Measurements from ENCODE around the gene SCPEP1. TPM values are rescaled to one million over a fixed set of nuclear protein-coding genes. Genes with fewer than 3 reads are reported as not detected.

Gene SCPEP1
- polyA plus RNA-seq, 1 of the 3 experiments (the other 2 are of a cell fraction), result 99.6 TPM

DNA sequence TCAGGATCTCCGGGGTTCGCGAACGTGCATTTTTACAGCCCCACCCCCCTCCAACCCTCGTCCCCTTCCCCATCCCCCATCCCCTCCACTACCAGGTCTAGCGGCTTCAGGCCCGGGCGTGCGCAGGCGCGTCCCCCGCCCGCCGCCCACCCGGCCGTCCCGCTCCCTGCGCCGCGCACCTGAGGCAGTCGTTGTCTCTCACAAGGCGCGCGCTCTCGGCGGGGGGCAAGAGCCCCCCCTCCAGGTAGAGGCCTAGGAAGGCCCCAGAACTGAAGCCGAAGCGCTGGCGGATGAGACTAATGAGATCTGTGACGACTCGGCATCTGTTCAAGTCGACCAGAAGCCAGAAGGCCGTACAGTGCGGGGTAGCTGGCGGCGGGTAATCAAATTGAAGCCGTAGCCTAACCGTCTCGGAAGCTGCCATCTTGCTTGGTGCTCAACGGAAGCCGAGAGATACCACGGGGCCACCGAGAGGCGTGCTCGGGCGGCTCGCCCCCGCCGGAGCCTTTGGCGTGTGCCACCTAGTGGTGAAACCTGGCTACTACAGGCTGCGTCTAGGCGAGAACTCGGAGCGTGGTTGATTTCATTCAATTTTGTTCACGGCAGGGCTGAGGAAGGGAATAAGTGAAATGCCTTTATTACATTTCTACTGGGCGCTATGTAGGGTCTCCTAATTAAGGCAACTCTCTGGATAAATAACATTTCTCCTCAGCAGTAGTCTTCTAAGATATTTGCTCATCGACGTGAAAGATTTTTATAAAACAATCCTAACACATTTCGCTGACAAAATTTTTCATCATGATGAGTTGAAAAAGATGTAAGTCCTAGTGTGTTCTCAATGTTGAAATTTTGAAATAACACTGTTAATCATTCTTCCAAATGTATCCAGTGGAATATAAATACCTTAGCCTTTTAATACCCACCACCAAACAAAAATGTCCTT, 17.1 kb upstream of the SCPEP1 start, which contains the start of gene COIL:
TSS of gene COIL (minus strand) at position 455 of the 943 bp plus-strand sequence. CDS start at position 424, 31 bp downstream.
- H3K4me2 ChIP-seq, result peak within 1 kb of the TSS; percentile 81
- H3K27ac ChIP-seq (ENCODE audit: low read depth in 2 of 2, low read length in 1 of 2), result peak within 1 kb of the TSS; percentile 94 to 95
- peak within 1 kb of the TSS; percentile 97 for H3K9ac ChIP-seq
- no peaks in the 10 kb centered on the region for H4K20me1 ChIP-seq (ENCODE audit: insufficient read depth)
- ChIA-PET POLR2A (interaction anchor here (0.6 to 2.2 kb wide), 5 partner anchors 17 to 1052 kb away, joined by 3 to 13 read pairs (median 4); partner anchors contain the start of genes C17orf67, DGKE, SCPEP1 and TRIM25), CTCF (interaction anchor here (0.6 to 2.8 kb wide), 19 partner anchors 10 to 145 kb away, joined by 3 to 14 read pairs (median 4); partner anchors contain the start of gene SCPEP1)
- DNase-seq, result peak; percentile 97
- peak within 1 kb of the TSS; percentile 93 for H2AFZ ChIP-seq (ENCODE audit: low read depth)
- peak within 1 kb of the TSS; percentile 60 to 98 for H3K4me3 ChIP-seq (ENCODE audit: low read depth in 2 of 2, low read length in 1 of 2)
- H3K9me3 ChIP-seq, result no peaks in the 10 kb centered on the region
- H3F3A ChIP-seq (replicated peaks; ENCODE audit: insufficient read depth), result no peaks in the 10 kb centered on the region
- H3K4me1 ChIP-seq (ENCODE audit: control insufficient read depth in 1 of 2, insufficient read depth in 2 of 2, low read depth in 1 of 2, low read length in 1 of 2), result peaks cover 8 to 10% of the 10 kb centered on the region in 2 experiments; a peak in 2 of 4 replicates
- H3K79me2 ChIP-seq (ENCODE audit: insufficient read depth), result peaks cover 42% of the 10 kb centered on the region
- WGBS (ENCODE audit: low lambda C conversion rate), result 11% methylated on average over 30 of the region's 59 CpGs
- H3K36me3 ChIP-seq (replicated peaks in 1 of 2; ENCODE audit: control insufficient read depth in 1 of 2, insufficient read depth in 2 of 2, low read length in 1 of 2), result peaks cover 0 to 6% of the 10 kb centered on the region in 2 experiments
- H3K9me2 ChIP-seq, result no peaks in the 10 kb centered on the region
- no peaks in the 10 kb centered on the region for H3K27me3 ChIP-seq (ENCODE audit: insufficient read depth)
- TF ChIP-seq FOSL2 (IDR thresholded peaks at IDR 0.05; ENCODE audit: borderline replicate concordance, low read depth) (no peak; the same call in 1 of the 2 replicates), ELF1 (IDR thresholded peaks at IDR 0.05) (peak; percentile 68; the same call in 1 of the 2 replicates), PBX3 (IDR thresholded peaks at IDR 0.05) (peak; percentile 11; the same call in 1 of the 2 replicates), MXI1 (IDR thresholded peaks at IDR 0.05; ENCODE audit: low read depth, low read length) (peak; percentile 94), RFX5 (IDR thresholded peaks at IDR 0.05; ENCODE audit: low read length) (peak; percentile 57), SMC3 (IDR thresholded peaks at IDR 0.05; ENCODE audit: low read depth, low read length) (peak; percentile 84), POLR2AphosphoS5 (IDR thresholded peaks at IDR 0.05; ENCODE audit: low read depth, low read length) (peak; percentile 83), NFIC (IDR thresholded peaks at IDR 0.05; ENCODE audit: borderline replicate concordance) (peak; percentile 16; the same call in 1 of the 2 replicates), CHD2 (IDR thresholded peaks at IDR 0.05; ENCODE audit: low read length, partially characterized antibody) (peak; percentile 82), CTCF (IDR thresholded peaks at IDR 0.05) (peak; percentile 100), GABPA (IDR thresholded peaks at IDR 0.05; ENCODE audit: low read depth) (peak; percentile 66), EP300 (IDR thresholded peaks at IDR 0.05; ENCODE audit: borderline replicate concordance in 1 of 2, low read depth in 1 of 2, low read length in 1 of 2) (peak in 1 of 2 experiments; percentile 53; a peak in 2 of 4 replicates), GATA2 (CRISPR knock-in tag; IDR thresholded peaks at IDR 0.05) (no peak; the same call in 1 of the 2 replicates), MAX (IDR thresholded peaks at IDR 0.05; ENCODE audit: low read depth) (peak; percentile 94), RAD21 (IDR thresholded peaks at IDR 0.05; ENCODE audit: low read length) (peak; percentile 75), RXRA (IDR thresholded peaks at IDR 0.05; ENCODE audit: borderline replicate concordance, low read depth) (no peak), SIN3A (IDR thresholded peaks at IDR 0.05; ENCODE audit: borderline replicate concordance, low read depth, low read length) (peak; percentile 84; the same call in 1 of the 2 replicates), TCF12 (IDR thresholded peaks at IDR 0.05) (peak; percentile 21; the same call in 1 of the 2 replicates)
- TF ChIP-seq, protein P1, sequence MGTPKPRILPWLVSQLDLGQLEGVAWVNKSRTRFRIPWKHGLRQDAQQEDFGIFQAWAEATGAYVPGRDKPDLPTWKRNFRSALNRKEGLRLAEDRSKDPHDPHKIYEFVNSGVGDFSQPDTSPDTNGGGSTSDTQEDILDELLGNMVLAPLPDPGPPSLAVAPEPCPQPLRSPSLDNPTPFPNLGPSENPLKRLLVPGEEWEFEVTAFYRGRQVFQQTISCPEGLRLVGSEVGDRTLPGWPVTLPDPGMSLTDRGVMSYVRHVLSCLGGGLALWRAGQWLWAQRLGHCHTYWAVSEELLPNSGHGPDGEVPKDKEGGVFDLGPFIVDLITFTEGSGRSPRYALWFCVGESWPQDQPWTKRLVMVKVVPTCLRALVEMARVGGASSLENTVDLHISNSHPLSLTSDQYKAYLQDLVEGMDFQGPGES (IDR thresholded peaks at IDR 0.05; ENCODE audit: low read depth, low read length), result no peak
- TF ChIP-seq, protein P2, sequence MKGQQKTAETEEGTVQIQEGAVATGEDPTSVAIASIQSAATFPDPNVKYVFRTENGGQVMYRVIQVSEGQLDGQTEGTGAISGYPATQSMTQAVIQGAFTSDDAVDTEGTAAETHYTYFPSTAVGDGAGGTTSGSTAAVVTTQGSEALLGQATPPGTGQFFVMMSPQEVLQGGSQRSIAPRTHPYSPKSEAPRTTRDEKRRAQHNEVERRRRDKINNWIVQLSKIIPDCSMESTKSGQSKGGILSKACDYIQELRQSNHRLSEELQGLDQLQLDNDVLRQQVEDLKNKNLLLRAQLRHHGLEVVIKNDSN (IDR thresholded peaks at IDR 0.05; ENCODE audit: borderline replicate concordance, low read depth), result peak; percentile 73
- TF ChIP-seq, protein P3, sequence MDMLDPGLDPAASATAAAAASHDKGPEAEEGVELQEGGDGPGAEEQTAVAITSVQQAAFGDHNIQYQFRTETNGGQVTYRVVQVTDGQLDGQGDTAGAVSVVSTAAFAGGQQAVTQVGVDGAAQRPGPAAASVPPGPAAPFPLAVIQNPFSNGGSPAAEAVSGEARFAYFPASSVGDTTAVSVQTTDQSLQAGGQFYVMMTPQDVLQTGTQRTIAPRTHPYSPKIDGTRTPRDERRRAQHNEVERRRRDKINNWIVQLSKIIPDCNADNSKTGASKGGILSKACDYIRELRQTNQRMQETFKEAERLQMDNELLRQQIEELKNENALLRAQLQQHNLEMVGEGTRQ (IDR thresholded peaks at IDR 0.05; ENCODE audit: borderline replicate concordance, low read depth, low read length), result no peak
